ENCODE results near the gene CHRDL1. TPM values are rescaled to one million over a fixed set of nuclear protein-coding genes. Genes with fewer than 3 reads are reported as not detected.

Gene CHRDL1
- total RNA-seq, 1 experiment from 2014 or later: 0.89 TPM

GRCh38 chrX:110723844-110724243 lies 71.8 kb downstream of the CHRDL1 start:
- H3K9me3 ChIP-seq (replicated peaks): no peaks in the 10 kb centered on the region
- H3K4me3 ChIP-seq: no peak overlapping the region
- H3K27me3 ChIP-seq (replicated peaks): no peaks in the 10 kb centered on the region
- no peak for DNase-seq (ENCODE audit: low read depth in 1 of 2, low spot score in 2 of 2)
- H3K4me1 ChIP-seq (replicated peaks): no peaks in the 10 kb centered on the region
- H3K36me3 ChIP-seq: no peaks in the 10 kb centered on the region
- H3K27ac ChIP-seq: no peak overlapping the region

GRCh38 chrX:110722135-110722534 lies 73.5 kb downstream of the CHRDL1 start:
- no peak overlapping the region for H3K4me3 ChIP-seq
- no peak overlapping the region for H3K27ac ChIP-seq
- no peaks in the 10 kb centered on the region for H3K9me3 ChIP-seq (replicated peaks)
- no peaks in the 10 kb centered on the region for H3K4me1 ChIP-seq (replicated peaks)
- DNase-seq (ENCODE audit: low read depth in 1 of 2, low spot score in 2 of 2): no peak
- H3K36me3 ChIP-seq: no peaks in the 10 kb centered on the region
- H3K27me3 ChIP-seq (replicated peaks): no peaks in the 10 kb centered on the region

- DNase-seq (ENCODE audit: low read depth in 1 of 2, low spot score in 2 of 2): no peak
- Histone ChIP-seq H3K4me3 (no peak overlapping the region), H3K36me3 (no peaks in the 10 kb centered on the region), H3K9me3 (replicated peaks) (no peaks in the 10 kb centered on the region), H3K27me3 (replicated peaks) (no peaks in the 10 kb centered on the region), H3K27ac (no peak overlapping the region), H3K4me1 (replicated peaks) (no peaks in the 10 kb centered on the region)
Observed at GRCh38 chrX:110713666-110714065, 82.0 kb downstream of the CHRDL1 start.

GRCh38 chrX:110706446-110706845 lies 89.2 kb downstream of the CHRDL1 start:
- Histone ChIP-seq H3K9me3 (replicated peaks) (no peaks in the 10 kb centered on the region), H3K4me1 (replicated peaks) (no peaks in the 10 kb centered on the region), H3K4me3 (no peak overlapping the region), H3K27me3 (replicated peaks) (no peaks in the 10 kb centered on the region), H3K36me3 (no peaks in the 10 kb centered on the region), H3K27ac (no peak overlapping the region)
- DNase-seq (ENCODE audit: low read depth in 1 of 2, low spot score in 2 of 2): no peak

- Histone ChIP-seq H3K27ac (no peak overlapping the region), H3K4me1 (replicated peaks) (no peaks in the 10 kb centered on the region), H3K4me3 (no peak overlapping the region), H3K27me3 (replicated peaks) (no peaks in the 10 kb centered on the region), H3K36me3 (no peaks in the 10 kb centered on the region), H3K9me3 (replicated peaks) (no peaks in the 10 kb centered on the region)
- DNase-seq (ENCODE audit: low read depth in 1 of 2, low spot score in 2 of 2): no peak
Observed at GRCh38 chrX:110703641-110704040, 92.0 kb downstream of the CHRDL1 start.

- no peak overlapping the region for H3K4me3 ChIP-seq
- H3K9me3 ChIP-seq (replicated peaks): no peaks in the 10 kb centered on the region
- H3K36me3 ChIP-seq: no peaks in the 10 kb centered on the region
- H3K4me1 ChIP-seq (replicated peaks): no peaks in the 10 kb centered on the region
- H3K27me3 ChIP-seq (replicated peaks): no peaks in the 10 kb centered on the region
- H3K27ac ChIP-seq: no peak overlapping the region
- DNase-seq (ENCODE audit: low read depth in 1 of 2, low spot score in 2 of 2): no peak
Observed at GRCh38 chrX:110699109-110699508, 96.5 kb downstream of the CHRDL1 start.

GRCh38 chrX:110698696-110699095 lies 96.9 kb downstream of the CHRDL1 start:
- H3K4me1 ChIP-seq (replicated peaks): no peaks in the 10 kb centered on the region
- no peak for DNase-seq (ENCODE audit: low read depth in 1 of 2, low spot score in 2 of 2)
- no peaks in the 10 kb centered on the region for H3K9me3 ChIP-seq (replicated peaks)
- no peak overlapping the region for H3K27ac ChIP-seq
- H3K36me3 ChIP-seq: no peaks in the 10 kb centered on the region
- H3K27me3 ChIP-seq (replicated peaks): no peaks in the 10 kb centered on the region
- H3K4me3 ChIP-seq: no peak overlapping the region

- Histone ChIP-seq H3K27ac (no peak overlapping the region), H3K4me1 (replicated peaks) (no peaks in the 10 kb centered on the region), H3K9me3 (replicated peaks) (no peaks in the 10 kb centered on the region), H3K4me3 (no peak overlapping the region), H3K27me3 (replicated peaks) (no peaks in the 10 kb centered on the region), H3K36me3 (no peaks in the 10 kb centered on the region)
- no peak for DNase-seq (ENCODE audit: low read depth in 1 of 2, low spot score in 2 of 2)
Observed at GRCh38 chrX:110692866-110693265, 102.8 kb downstream of the CHRDL1 start.

GRCh38 chrX:110691446-110691845 lies 104.2 kb downstream of the CHRDL1 start:
- no peaks in the 10 kb centered on the region for H3K36me3 ChIP-seq
- no peak for DNase-seq (ENCODE audit: low read depth in 1 of 2, low spot score in 2 of 2)
- no peaks in the 10 kb centered on the region for H3K27me3 ChIP-seq (replicated peaks)
- H3K27ac ChIP-seq: no peak overlapping the region
- no peak overlapping the region for H3K4me3 ChIP-seq
- no peaks in the 10 kb centered on the region for H3K4me1 ChIP-seq (replicated peaks)
- no peaks in the 10 kb centered on the region for H3K9me3 ChIP-seq (replicated peaks)

GRCh38 chrX:110684653-110685052 lies 111.0 kb downstream of the CHRDL1 start:
- no peaks in the 10 kb centered on the region for H3K27me3 ChIP-seq (replicated peaks)
- H3K4me3 ChIP-seq: no peak overlapping the region
- no peaks in the 10 kb centered on the region for H3K9me3 ChIP-seq (replicated peaks)
- no peaks in the 10 kb centered on the region for H3K36me3 ChIP-seq
- no peak for DNase-seq (ENCODE audit: low read depth in 1 of 2, low spot score in 2 of 2)
- no peak overlapping the region for H3K27ac ChIP-seq
- H3K4me1 ChIP-seq (replicated peaks): no peaks in the 10 kb centered on the region

GRCh38 chrX:110683925-110684324 lies 111.7 kb downstream of the CHRDL1 start:
- no peak overlapping the region for H3K27ac ChIP-seq
- H3K9me3 ChIP-seq (replicated peaks): no peaks in the 10 kb centered on the region
- no peaks in the 10 kb centered on the region for H3K4me1 ChIP-seq (replicated peaks)
- H3K27me3 ChIP-seq (replicated peaks): no peaks in the 10 kb centered on the region
- H3K36me3 ChIP-seq: no peaks in the 10 kb centered on the region
- no peak overlapping the region for H3K4me3 ChIP-seq
- no peak for DNase-seq (ENCODE audit: low read depth in 1 of 2, low spot score in 2 of 2)

- Histone ChIP-seq H3K27ac (no peak overlapping the region), H3K4me3 (no peak overlapping the region), H3K36me3 (no peaks in the 10 kb centered on the region), H3K4me1 (replicated peaks) (no peaks in the 10 kb centered on the region), H3K9me3 (replicated peaks) (no peaks in the 10 kb centered on the region), H3K27me3 (replicated peaks) (no peaks in the 10 kb centered on the region)
- no peak for DNase-seq (ENCODE audit: low read depth in 1 of 2, low spot score in 2 of 2)
Observed at GRCh38 chrX:110678591-110678990, 117.0 kb downstream of the CHRDL1 start.

- Histone ChIP-seq H3K4me3 (no peak overlapping the region), H3K4me1 (replicated peaks) (no peaks in the 10 kb centered on the region), H3K36me3 (no peaks in the 10 kb centered on the region), H3K27me3 (replicated peaks) (no peaks in the 10 kb centered on the region), H3K27ac (no peak overlapping the region), H3K9me3 (replicated peaks) (no peaks in the 10 kb centered on the region)
- DNase-seq (ENCODE audit: low read depth in 1 of 2, low spot score in 2 of 2): no peak
Observed at GRCh38 chrX:110675886-110676285, 119.7 kb downstream of the CHRDL1 start.

- no peak for DNase-seq (ENCODE audit: low read depth in 1 of 2, low spot score in 2 of 2)
- H3K27me3 ChIP-seq (replicated peaks): no peaks in the 10 kb centered on the region
Observed at GRCh38 chrX:110671068-110671803, 124.4 kb downstream of the CHRDL1 start.

GRCh38 chrX:110669572-110669971 lies 126.0 kb downstream of the CHRDL1 start:
- no peaks in the 10 kb centered on the region for H3K36me3 ChIP-seq
- H3K9me3 ChIP-seq (replicated peaks): no peaks in the 10 kb centered on the region
- no peak for DNase-seq (ENCODE audit: low read depth in 1 of 2, low spot score in 2 of 2)
- H3K27ac ChIP-seq: no peak overlapping the region
- H3K4me3 ChIP-seq: no peak overlapping the region
- H3K27me3 ChIP-seq (replicated peaks): no peaks in the 10 kb centered on the region
- H3K4me1 ChIP-seq (replicated peaks): no peaks in the 10 kb centered on the region

More at GRCh38 chrX:110671068-110671803, 124.4 kb downstream of the CHRDL1 start:
- Histone ChIP-seq H3K36me3 (no peaks in the 10 kb centered on the region), H3K4me1 (replicated peaks) (no peaks in the 10 kb centered on the region), H3K27ac (no peak overlapping the region), H3K9me3 (replicated peaks) (no peaks in the 10 kb centered on the region), H3K4me3 (no peak overlapping the region)
